A549 (cell line): ENCODE data around the gene ITPKB. TPM values are rescaled to one million over a fixed set of nuclear protein-coding genes. Genes with fewer than 3 reads are reported as not detected.
A peak's percentile ranks its signal among the peaks of the same experiment; 100 is the strongest.

Experiments used
- ATAC-seq, 2 experiments: fragments of 200-7000 bp in 1 of 2; fragments of >200 bp in 1 of 2; cut with Nextera tagmentation in 1 of 2; cut with Tn5 transposase in 1 of 2; 3 replicates each; pipeline versions ENCODE4 v1.8.0 to v1.9.1; 2018 to 2020; ENCODE audit warnings: mild to moderate bottlenecking in 1 of 2, moderate library complexity in 1 of 2
- CTCF ChIA-PET: fragments of 300-600 bp; sonication (Branson Sonifier 250); formaldehyde crosslinking; extraction: SDS; loops from one replicate; lab custom pipeline; 2021; ENCODE audit warnings: antibody characterized with exemption, inconsistent platforms; lab: Yijun Ruan, JAX
- POLR2A ChIA-PET: fragments of 350-600 bp; formaldehyde crosslinking; extraction: SDS; loops from one replicate; lab custom pipeline; 2021; ENCODE audit warnings: antibody characterized with exemption, inconsistent platforms; lab: Yijun Ruan, JAX
- DNase-seq, 2 experiments: peaks; one replicate each; pipeline versions ENCODE4 v3.0.0 to v3.0.0-alpha.2; 2011 to 2016; ENCODE audit warnings: low read depth in 1 of 2, low spot score in 1 of 2
- FAIRE-seq: peaks from 2 replicates; lab custom pipeline; 2011; peaks lifted over from hg19 to GRCh38; lab: Jason Lieb, UNC
- H3K27ac ChIP-seq, 2 experiments: fragments of >200 bp; sonication (Bioruptor Twin); formaldehyde crosslinking; 3 replicates each; pipeline ENCODE4 v1.5.1; 2016 to 2017
- H3K4me1 ChIP-seq: fragments of >200 bp; sonication (Bioruptor Twin); formaldehyde crosslinking; 3 replicates; pipeline ENCODE4 v1.6.1; 2016
- H3K4me2 ChIP-seq: fragments of >200 bp; sonication (Bioruptor Twin); formaldehyde crosslinking; 3 replicates; pipeline ENCODE4 v1.6.1; 2016
- H3K4me3 ChIP-seq: fragments of >200 bp; sonication (Bioruptor Twin); formaldehyde crosslinking; 3 replicates; pipeline ENCODE4 v1.5.1; 2016
- H3K9me3 ChIP-seq: fragments of >200 bp; sonication (Bioruptor Twin); formaldehyde crosslinking; 3 replicates; pipeline ENCODE4 v1.6.1; 2016
- ATOH8 ChIP-seq: fragments of 250-450 bp; sonication (Bioruptor Pico); IDR thresholded peaks from 2 replicates; pipeline ENCODE4 v1.5.0; 2020; ENCODE audit warnings: low read depth, mild to moderate bottlenecking, moderate library complexity
- BCL3 ChIP-seq: fragments of >200 bp; sonication (Bioruptor Twin); formaldehyde crosslinking; IDR thresholded peaks from 3 replicates; pipeline ENCODE4 v1.6.1; 2016
- BHLHE40 ChIP-seq: IDR thresholded peaks from 2 replicates; pipeline ENCODE4 v1.6.1; 2012; ENCODE audit warnings: low read depth, low read length, inconsistent platforms
- CHD2 ChIP-seq: fragments of 150-350 bp; IDR thresholded peaks from 2 replicates; pipeline ENCODE4 v1.6.1; 2014; ENCODE audit warnings: low read length; ENCODE audit not compliant: partially characterized antibody
- E2F6 ChIP-seq: IDR thresholded peaks from 2 replicates; pipeline ENCODE4 v1.6.1; 2012; ENCODE audit warnings: low read depth, borderline replicate concordance
- ELK1 ChIP-seq: fragments of 150-350 bp; IDR thresholded peaks from 2 replicates; pipeline ENCODE4 v1.6.1; 2014; ENCODE audit warnings: low read depth, mild to moderate bottlenecking, low read length
- ESRRA ChIP-seq: fragments of 150-350 bp; IDR thresholded peaks from 2 replicates; pipeline ENCODE4 v1.6.1; 2014; ENCODE audit warnings: mild to moderate bottlenecking, low read length, borderline replicate concordance
- FOSB ChIP-seq: fragments of 250-450 bp; sonication (Bioruptor Pico); IDR thresholded peaks from 2 replicates; pipeline ENCODE4 v1.5.0; 2020; ENCODE audit warnings: mild to moderate bottlenecking, moderate library complexity
- HES2 ChIP-seq: fragments of >200 bp; sonication (Bioruptor Twin); formaldehyde crosslinking; IDR thresholded peaks from 2 replicates; pipeline ENCODE4 v1.6.1; 2016
- HMGXB4 ChIP-seq: fragments of 250-450 bp; sonication (Bioruptor Pico); IDR thresholded peaks from 2 replicates; pipeline ENCODE4 v1.5.0; 2021; ENCODE audit warnings: mild to moderate bottlenecking, moderate library complexity, borderline replicate concordance
- HOXB13 ChIP-seq: fragments of 250-450 bp; sonication (Bioruptor Pico); IDR thresholded peaks from 2 replicates; pipeline ENCODE4 v1.5.0; 2020; ENCODE audit warnings: low read depth, mild to moderate bottlenecking, moderate library complexity
- HOXB5 ChIP-seq: fragments of 250-450 bp; sonication (Bioruptor Pico); IDR thresholded peaks from 2 replicates; pipeline ENCODE4 v1.5.0; 2020; ENCODE audit warnings: mild to moderate bottlenecking, moderate library complexity
- JUN ChIP-seq, 2 experiments: fragments of >200 bp; sonication (Bioruptor Twin); formaldehyde crosslinking; IDR thresholded peaks; 2 replicates in 1 of 2; 3 replicates in 1 of 2; pipeline ENCODE4 v1.6.1; 2016 to 2017
- JUNB ChIP-seq: fragments of >200 bp; sonication (Bioruptor Twin); formaldehyde crosslinking; IDR thresholded peaks from 2 replicates; pipeline ENCODE4 v1.6.1; 2016
- MAFK ChIP-seq: fragments of 450-650 bp; IDR thresholded peaks from 2 replicates; pipeline ENCODE4 v1.6.1; 2014; ENCODE audit not compliant: partially characterized antibody
- MAX ChIP-seq: IDR thresholded peaks from 2 replicates; pipeline ENCODE4 v1.6.1; 2012
- NPAS2 ChIP-seq: fragments of 250-450 bp; sonication (Bioruptor Pico); IDR thresholded peaks from 2 replicates; pipeline ENCODE4 v1.8.0; 2022; ENCODE audit warnings: mild to moderate bottlenecking, moderate library complexity, borderline replicate concordance
- RAD21 ChIP-seq, 2 experiments: fragments of >200 bp in 1 of 2; sonication (Bioruptor Twin) in 1 of 2; formaldehyde crosslinking in 1 of 2; IDR thresholded peaks in 1 of 2; conservative IDR thresholded peaks in 1 of 2; 2 replicates in 1 of 2; 3 replicates in 1 of 2; pipeline ENCODE4 v1.6.1; 2012 to 2018; ENCODE audit warnings: inconsistent platforms in 1 of 2
- RCOR1 ChIP-seq: fragments of 150-350 bp; IDR thresholded peaks from 2 replicates; pipeline ENCODE4 v1.6.1; 2014; ENCODE audit warnings: antibody characterized with exemption, low read length, low read depth
- TFCP2L1 ChIP-seq: fragments of 250-450 bp; sonication (Bioruptor Pico); IDR thresholded peaks from 2 replicates; pipeline ENCODE4 v1.5.0; 2021; ENCODE audit warnings: mild to moderate bottlenecking
- ZC3H11A ChIP-seq: fragments of 450-650 bp; IDR thresholded peaks from 2 replicates; pipeline ENCODE4 v1.6.1; 2014; ENCODE audit warnings: antibody characterized with exemption, mild to moderate bottlenecking
- ZFP36 ChIP-seq: fragments of 450-650 bp; IDR thresholded peaks from 2 replicates; pipeline ENCODE4 v1.6.1; 2014; ENCODE audit warnings: borderline replicate concordance; ENCODE audit not compliant: partially characterized antibody
- ZNF302 ChIP-seq: fragments of 250-450 bp; sonication (Bioruptor Pico); IDR thresholded peaks from 2 replicates; pipeline ENCODE4 v1.9.0; 2021; ENCODE audit warnings: inconsistent platforms, mild to moderate bottlenecking, moderate library complexity
- WGBS: methylation state at CpG from one replicate; pipeline ENCODE4 v1.1.6; 2017; ENCODE audit errors: missing lambda C conversion rate; 5-methylcytosine and 5-hydroxymethylcytosine counted together
- polyA plus RNA-seq, 4 experiments: library from polyadenylated mRNA; depleted of rRNA in 3 of 4; stranded (reverse); fragments of >200 nt; fragmentation: RNase III in 1 of 4; extraction: RNeasy Plus Mini Kit Qiagen cat#74134 plus additional on column Dnase treatment in 1 of 4; gene quantifications; 2 replicates in 3 of 4; 3 replicates in 1 of 4; pipeline ENCODE4 v1.2.3, GENCODE V29; 2011 to 2017

ITPKB gene
- polyA plus RNA-seq, 2 of the 4 experiments (the other 2 are of a cell fraction), result 1.7 to 2.8 TPM

- no peak overlapping the region for H3K4me2 ChIP-seq
- 85% methylated on average over 6 of the region's 6 CpGs for WGBS
- CTCF ChIA-PET, result no interaction called here
- TF ChIP-seq ZNF302 (CRISPR knock-in tag) (no peak), JUN (IDR thresholded peaks at IDR 0.05) (no peak), MAFK (peak; percentile 75), ESRRA (no peak), HES2 (no peak)
- no peak for DNase-seq
- peaks cover 4% of the 10 kb centered on the region; the same call in 1 of the 3 replicates for H3K4me1 ChIP-seq
- H3K9me3 ChIP-seq, result no peaks in the 10 kb centered on the region
- H3K27ac ChIP-seq, result no peak overlapping the region
- ATAC-seq, result no peak
- FAIRE-seq, result no peak
- H3K4me3 ChIP-seq, result no peak overlapping the region
- POLR2A ChIA-PET, result no interaction called here
These were observed 10.6 kb downstream of the ITPKB start for GRCh38 chr1:226728448-226728847.

GRCh38 chr1:226725897-226726267, 13.2 kb downstream of the ITPKB start:
- Histone ChIP-seq H3K4me3 (no peak overlapping the region), H3K27ac (no peak overlapping the region), H3K9me3 (no peaks in the 10 kb centered on the region), H3K4me1 (peaks cover 5% of the 10 kb centered on the region; the same call in 1 of the 3 replicates), H3K4me2 (no peak overlapping the region)
- FAIRE-seq (no peak), DNase-seq (no peak), ATAC-seq (no peak)
- 75% methylated on average over 4 of the region's 4 CpGs for WGBS
- TF ChIP-seq BHLHE40 (no peak), HOXB5 (CRISPR knock-in tag) (no peak), FOSB (CRISPR knock-in tag) (no peak), ATOH8 (CRISPR knock-in tag) (no peak), MAX (no peak), HMGXB4 (CRISPR knock-in tag) (no peak), RAD21 (conservative IDR thresholded peaks at IDR 0.05 in 1 of 2, IDR thresholded peaks at IDR 0.05 in 1 of 2) (no peak), TFCP2L1 (CRISPR knock-in tag) (no peak), HOXB13 (no peak), BCL3 (no peak), E2F6 (no peak), ZC3H11A (no peak), HES2 (no peak), ELK1 (no peak), NPAS2 (CRISPR knock-in tag) (no peak), RCOR1 (no peak), JUNB (no peak), ZFP36 (no peak), MAFK (no peak), CHD2 (no peak)
- POLR2A ChIA-PET, result no interaction called here
- CTCF ChIA-PET, result interaction anchor here (0.5 kb wide), 1 partner anchor 72 kb away, joined by 3 read pairs; no protein-coding TSS in a partner anchor
